Activated naive CD4-positive, alpha-beta T cell treated with anti-CD3 and anti-CD28 coated beads for 36 hours (primary cell): Measurements from ENCODE around the gene ENDOU. TPM values are rescaled to one million over a fixed set of nuclear protein-coding genes. Genes with fewer than 3 reads are reported as not detected.

Experiments used
- CTCF ChIA-PET: fragments of 350-600 bp; sonication (Branson Sonifier 250); formaldehyde crosslinking; loops from one replicate; lab custom pipeline; 2021; ENCODE audit warnings: antibody characterized with exemption; lab: Charles Lee
- DNase-seq: peaks from one replicate; pipeline ENCODE4 v3.0.0-alpha.2; 2020
- H3K27ac Mint-ChIP-seq: one replicate; pipeline ENCODE4 v1.8.0; 2021; ENCODE audit warnings: mild to moderate bottlenecking, mixed read lengths
- H3K27me3 Mint-ChIP-seq: one replicate; pipeline ENCODE4 v1.8.0; 2021; ENCODE audit warnings: low read depth, mixed read lengths
- H3K36me3 Mint-ChIP-seq: one replicate; pipeline ENCODE4 v1.8.0; 2021; ENCODE audit warnings: low read depth, mixed read lengths
- H3K4me1 Mint-ChIP-seq: one replicate; pipeline ENCODE4 v1.8.0; 2021; ENCODE audit warnings: low read depth, mixed read lengths
- H3K4me3 Mint-ChIP-seq: one replicate; pipeline ENCODE4 v1.8.0; 2021; ENCODE audit warnings: mild to moderate bottlenecking, moderate library complexity, mixed read lengths
- H3K9me3 Mint-ChIP-seq: one replicate; pipeline ENCODE4 v1.8.0; 2021; ENCODE audit warnings: mixed read lengths
- intact Hi-C: fragments of 100-400 bp; cut with micrococcal nuclease; formaldehyde crosslinking; loops from one replicate; pipeline ENCODE4 v1.15.1; 2023
- total RNA-seq, 2 experiments: library from RNA; stranded (reverse); gene quantifications; one replicate each; pipeline ENCODE4 v1.2.3, GENCODE V29; 2021

The ENDOU gene
- total RNA-seq, 2 experiments from 2014 or later = 0.15 TPM; not detected in 1

DNA sequence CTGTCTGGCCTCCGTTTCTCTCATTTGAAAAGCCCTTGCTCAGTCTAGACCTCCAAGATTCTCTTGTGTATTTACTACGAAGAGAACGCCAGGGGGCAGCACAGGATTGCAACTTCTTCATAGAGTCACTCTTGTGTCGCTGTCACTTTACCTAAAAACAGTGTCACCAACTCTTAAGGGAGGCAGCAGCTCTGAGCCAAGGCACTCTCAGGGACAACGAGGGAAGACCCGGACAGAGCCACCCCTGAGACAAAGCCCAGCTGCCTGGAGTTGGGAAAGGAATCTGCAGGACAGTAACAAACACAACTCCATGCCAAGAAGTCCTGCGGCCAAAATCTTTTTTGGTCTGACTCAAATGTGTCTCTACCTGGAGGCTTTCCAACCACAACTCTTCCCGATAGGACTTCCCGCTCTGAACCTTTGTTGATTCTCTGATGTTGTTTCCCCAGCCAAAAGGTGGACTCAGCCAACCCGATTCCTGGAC is 9.9 kb downstream of the ENDOU start:
- Mint-ChIP-seq H3K4me3 (no peak overlapping the region), H3K36me3 (no peaks in the 10 kb centered on the region), H3K9me3 (no peaks in the 10 kb centered on the region), H3K4me1 (peaks cover 31% of the 10 kb centered on the region), H3K27me3 (no peaks in the 10 kb centered on the region), H3K27ac (no peak overlapping the region)
- CTCF ChIA-PET = interaction anchor here (0.6 to 10.9 kb wide), 29 partner anchors 8 to 683 kb away, joined by 3 to 121 read pairs (median 4); partner anchors contain the start of genes ENDOU, RPAP3 and SLC48A1
- intact Hi-C loops = loop anchor here (1.0 to 2.0 kb wide), 8 partner anchors 17 to 474 kb away; no protein-coding TSS in a partner anchor
- DNase-seq = peak; percentile 90

DNA sequence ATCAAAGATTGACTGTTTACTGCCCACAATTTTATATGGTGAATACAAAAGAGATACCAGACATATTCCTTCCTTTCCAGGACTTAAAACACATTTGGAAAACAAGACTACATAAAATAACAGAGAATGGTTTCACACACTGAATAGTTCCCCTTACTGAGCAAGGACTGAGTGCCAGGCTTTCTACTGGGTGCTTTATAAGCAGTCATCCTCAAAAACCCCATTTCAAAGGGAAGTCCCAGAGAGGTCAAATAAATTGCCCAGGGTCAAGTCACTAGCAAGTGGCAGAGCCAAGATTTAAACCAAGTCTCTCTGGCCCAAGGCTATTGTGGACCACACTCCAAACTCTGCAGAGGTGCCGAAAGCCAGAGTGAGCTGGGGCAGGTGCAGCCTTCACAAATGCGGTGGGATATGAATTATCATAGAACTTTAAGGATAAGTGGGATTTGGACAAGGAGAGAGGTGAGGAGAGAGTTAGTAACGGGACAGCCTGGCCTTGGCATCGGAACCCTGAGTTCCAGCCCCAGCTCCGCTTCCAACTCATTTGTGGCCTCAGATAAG is 10.4 kb downstream of the ENDOU start:
- Mint-ChIP-seq H3K36me3 (no peaks in the 10 kb centered on the region), H3K27me3 (no peaks in the 10 kb centered on the region), H3K9me3 (no peaks in the 10 kb centered on the region), H3K4me1 (peaks cover 31% of the 10 kb centered on the region), H3K4me3 (no peak overlapping the region), H3K27ac (no peak overlapping the region)
- DNase-seq = no peak
- CTCF ChIA-PET = interaction anchor here (0.9 to 10.9 kb wide), 25 partner anchors 8 to 683 kb away, joined by 3 to 121 read pairs (median 5); partner anchors contain the start of genes ENDOU, RPAP3 and SLC48A1
- intact Hi-C loops = loop anchor here (1.0 to 2.0 kb wide), 8 partner anchors 18 to 474 kb away; no protein-coding TSS in a partner anchor

- intact Hi-C loops = no loop called here
- H3K27me3 Mint-ChIP-seq = no peaks in the 10 kb centered on the region
- CTCF ChIA-PET = interaction anchor here (10.9 kb wide), 1 partner anchor 30 kb away, joined by 121 read pairs; no protein-coding TSS in a partner anchor
- H3K9me3 Mint-ChIP-seq = no peaks in the 10 kb centered on the region
- no peaks in the 10 kb centered on the region for H3K36me3 Mint-ChIP-seq
- no peak overlapping the region for H3K4me3 Mint-ChIP-seq
- peaks cover 38% of the 10 kb centered on the region for H3K4me1 Mint-ChIP-seq
- no peak for DNase-seq
- no peak overlapping the region for H3K27ac Mint-ChIP-seq
Measured at GRCh38 chr12:47712171-47712570, 13.1 kb downstream of the ENDOU start.

DNA sequence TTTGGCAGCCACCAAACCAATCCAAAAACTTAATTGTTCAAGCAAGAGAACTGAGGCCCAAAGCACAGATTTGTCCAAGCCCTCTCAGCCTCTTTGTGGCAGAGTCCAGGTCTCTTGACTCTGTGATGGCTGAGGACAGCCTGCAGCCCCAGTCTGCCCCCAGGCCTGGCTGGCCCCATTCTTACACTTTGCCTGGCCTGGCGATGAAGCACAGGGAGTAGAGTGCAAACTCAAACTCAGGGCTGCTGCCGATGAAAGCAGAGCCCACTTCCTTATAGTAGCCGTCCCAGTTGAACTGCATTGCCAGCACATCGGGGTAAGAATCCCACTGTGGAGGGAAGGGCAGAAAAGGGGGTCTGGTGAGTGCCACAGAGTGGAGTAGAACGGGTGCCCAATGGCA is 13.8 kb downstream of the ENDOU start:
- DNase-seq = no peak
- H3K27ac Mint-ChIP-seq = no peak overlapping the region
- CTCF ChIA-PET = interaction anchor here (0.6 to 10.9 kb wide), 2 partner anchors 30 to 69 kb away, joined by 6 to 121 read pairs; no protein-coding TSS in a partner anchor
- peaks cover 2% of the 10 kb centered on the region for H3K36me3 Mint-ChIP-seq
- intact Hi-C loops = no loop called here
- H3K27me3 Mint-ChIP-seq = no peaks in the 10 kb centered on the region
- H3K4me3 Mint-ChIP-seq = no peak overlapping the region
- no peaks in the 10 kb centered on the region for H3K9me3 Mint-ChIP-seq
- peaks cover 34% of the 10 kb centered on the region for H3K4me1 Mint-ChIP-seq

GRCh38 chr12:47710278-47710677 is 15.0 kb downstream of the ENDOU start:
- intact Hi-C loops = no loop called here
- peaks cover 4% of the 10 kb centered on the region for H3K36me3 Mint-ChIP-seq
- no peak for DNase-seq
- no peak overlapping the region for H3K27ac Mint-ChIP-seq
- no peak overlapping the region for H3K4me3 Mint-ChIP-seq
- H3K9me3 Mint-ChIP-seq = no peaks in the 10 kb centered on the region
- CTCF ChIA-PET = interaction anchor here (1.1 to 10.9 kb wide), 2 partner anchors 32 to 57 kb away, joined by 4 to 121 read pairs; no protein-coding TSS in a partner anchor
- no peaks in the 10 kb centered on the region for H3K27me3 Mint-ChIP-seq
- peaks cover 26% of the 10 kb centered on the region for H3K4me1 Mint-ChIP-seq

GRCh38 chr12:47709671-47710070 is 15.6 kb downstream of the ENDOU start:
- intact Hi-C loops = loop anchor here (5.0 to 10.0 kb wide), 9 partner anchors 57 to 1715 kb away; partner anchors contain the start of genes SCAF11, SLC38A2 and TMEM106C
- Mint-ChIP-seq H3K9me3 (no peaks in the 10 kb centered on the region), H3K4me3 (no peak overlapping the region), H3K4me1 (peaks cover 27% of the 10 kb centered on the region), H3K27ac (no peak overlapping the region), H3K36me3 (peaks cover 4% of the 10 kb centered on the region), H3K27me3 (no peaks in the 10 kb centered on the region)
- DNase-seq = no peak
- CTCF ChIA-PET = interaction anchor here (1.1 to 10.9 kb wide), 2 partner anchors 32 to 57 kb away, joined by 4 to 121 read pairs; no protein-coding TSS in a partner anchor

- Mint-ChIP-seq H3K9me3 (no peaks in the 10 kb centered on the region), H3K27ac (no peak overlapping the region), H3K4me3 (no peak overlapping the region), H3K36me3 (peaks cover 4% of the 10 kb centered on the region), H3K27me3 (no peaks in the 10 kb centered on the region), H3K4me1 (peaks cover 28% of the 10 kb centered on the region)
- CTCF ChIA-PET = interaction anchor here (1.1 to 10.9 kb wide), 2 partner anchors 33 to 58 kb away, joined by 4 to 121 read pairs; no protein-coding TSS in a partner anchor
- no peak for DNase-seq
- intact Hi-C loops = loop anchor here (5.0 to 10.0 kb wide), 9 partner anchors 57 to 1714 kb away; partner anchors contain the start of genes SCAF11, SLC38A2 and TMEM106C
Measured at GRCh38 chr12:47709237-47709636, 16.1 kb downstream of the ENDOU start.

- Mint-ChIP-seq H3K4me1 (peaks cover 39% of the 10 kb centered on the region), H3K4me3 (peak overlapping the region; percentile 43)
- DNase-seq = peak; percentile 45
Measured at GRCh38 chr12:47707905-47708543, 17.3 kb downstream of the ENDOU start.

DNA sequence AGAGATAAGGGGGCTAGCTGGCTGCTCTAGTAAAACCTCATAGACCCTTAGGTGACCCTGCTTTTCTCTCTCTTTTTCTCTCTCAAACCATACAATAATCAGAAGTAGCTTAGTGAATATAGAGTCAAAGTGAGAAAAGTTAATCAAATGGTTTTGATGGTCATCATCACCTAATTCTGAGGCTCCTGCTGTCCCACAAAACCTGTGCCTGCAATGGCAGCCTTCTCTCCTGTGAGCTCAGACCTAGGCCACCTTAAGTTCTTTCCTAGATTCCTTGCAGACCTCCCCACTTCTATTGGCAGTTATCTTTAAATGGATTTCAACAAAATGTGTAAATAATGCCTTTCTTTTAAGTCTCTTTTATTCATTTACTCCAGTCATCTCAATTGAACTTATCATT is 17.9 kb downstream of the ENDOU start:
- H3K4me1 Mint-ChIP-seq = peaks cover 42% of the 10 kb centered on the region
- no peak for DNase-seq
- H3K9me3 Mint-ChIP-seq = no peaks in the 10 kb centered on the region

More at GRCh38 chr12:47707905-47708543, 17.3 kb downstream of the ENDOU start:
- CTCF ChIA-PET = interaction anchor here (0.5 to 3.5 kb wide), 7 partner anchors 9 to 376 kb away, joined by 3 to 17 read pairs (median 3); partner anchors contain the start of gene RAPGEF3
- Mint-ChIP-seq H3K27ac (peak overlapping the region; percentile 77), H3K9me3 (no peaks in the 10 kb centered on the region), H3K27me3 (no peaks in the 10 kb centered on the region), H3K36me3 (peaks cover 8% of the 10 kb centered on the region)
- intact Hi-C loops = loop anchor here (2.0 to 10.0 kb wide), 14 partner anchors 56 to 1713 kb away; partner anchors contain the start of genes SCAF11, SLC38A2, SLC48A1 and TMEM106C

DNA sequence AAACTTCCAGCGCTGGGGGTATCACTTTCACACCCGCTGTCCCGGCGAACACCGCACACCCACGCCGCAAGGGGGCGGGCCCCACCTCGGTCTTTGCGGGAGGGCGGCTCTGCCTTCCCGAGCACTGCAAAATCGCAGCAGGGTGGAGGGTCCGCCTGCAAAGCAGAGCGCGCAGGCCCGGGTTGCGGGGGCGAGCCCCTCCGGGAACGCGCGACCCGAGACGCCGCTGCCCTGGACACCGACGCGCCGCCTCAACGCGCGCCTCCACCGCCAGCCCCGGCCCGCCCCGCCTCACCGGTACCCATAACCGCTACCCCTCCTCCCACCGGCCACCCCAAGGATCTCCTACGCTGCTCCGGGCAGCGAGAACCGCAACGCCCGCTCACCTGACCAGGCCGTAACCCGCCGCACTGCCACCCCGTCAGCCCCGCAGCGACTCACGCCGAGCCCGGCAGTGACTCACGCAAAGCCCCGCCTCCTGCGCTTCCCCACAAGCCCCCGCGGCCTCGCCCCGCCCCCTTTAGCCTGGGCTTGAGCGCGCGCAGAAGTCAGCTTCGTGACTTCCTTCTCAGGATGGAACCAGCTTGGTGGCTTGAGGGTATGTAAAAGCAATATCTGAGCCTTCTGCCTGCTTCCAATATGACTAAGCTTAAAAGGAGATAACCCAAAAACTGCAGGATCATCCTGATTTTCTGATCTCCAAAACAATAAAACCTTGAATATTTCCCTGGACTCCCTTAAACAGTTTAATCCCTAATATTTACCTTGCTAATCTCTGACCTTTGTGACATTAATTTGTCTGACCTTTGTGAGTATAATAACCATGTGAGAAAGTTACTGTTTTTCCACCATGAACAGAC is 19.5 kb downstream of the ENDOU start, which contains the start of gene RPAP3:
RPAP3 (minus strand) TSS at position 465 of the 860 bp plus-strand sequence. CDS start 3,190 bp downstream, outside the sequence.
- Mint-ChIP-seq H3K36me3 (peaks cover 12% of the 10 kb centered on the region), H3K4me3 (peak within 1 kb of the TSS; percentile 93), H3K4me1 (peaks cover 49% of the 10 kb centered on the region), H3K27ac (peak within 1 kb of the TSS; percentile 98), H3K27me3 (no peaks in the 10 kb centered on the region), H3K9me3 (no peaks in the 10 kb centered on the region)
- DNase-seq = peak; percentile 99
- intact Hi-C loops = loop anchor here (1.0 to 10.0 kb wide), 19 partner anchors 53 to 1711 kb away; partner anchors contain the start of genes SCAF11, SLC38A2, SLC48A1 and TMEM106C
- CTCF ChIA-PET = interaction anchor here (0.7 to 3.5 kb wide), 6 partner anchors 9 to 770 kb away, joined by 3 to 17 read pairs (median 4); no protein-coding TSS in a partner anchor

More for the DNA sequence above, 17.9 kb downstream of the ENDOU start:
- Mint-ChIP-seq H3K4me3 (peak overlapping the region; percentile 43), H3K36me3 (peaks cover 9% of the 10 kb centered on the region), H3K27ac (peak overlapping the region; percentile 77), H3K27me3 (no peaks in the 10 kb centered on the region)
- CTCF ChIA-PET = interaction anchor here (0.8 to 3.5 kb wide), 9 partner anchors 8 to 125 kb away, joined by 3 to 17 read pairs (median 4); partner anchors contain the start of gene RAPGEF3
- intact Hi-C loops = loop anchor here (2.0 to 10.0 kb wide), 14 partner anchors 55 to 1713 kb away; partner anchors contain the start of genes SCAF11, SLC38A2, SLC48A1 and TMEM106C

GRCh38 chr12:47705229-47705565 is 20.1 kb downstream of the ENDOU start:
- Mint-ChIP-seq H3K4me1 (peaks cover 53% of the 10 kb centered on the region), H3K4me3 (peak overlapping the region; percentile 93), H3K27me3 (no peaks in the 10 kb centered on the region), H3K36me3 (peaks cover 16% of the 10 kb centered on the region), H3K27ac (peak overlapping the region; percentile 68), H3K9me3 (no peaks in the 10 kb centered on the region)
- CTCF ChIA-PET = no interaction called here
- intact Hi-C loops = loop anchor here (5.0 to 10.0 kb wide), 9 partner anchors 53 to 1710 kb away; partner anchors contain the start of genes SCAF11, SLC38A2 and TMEM106C
- DNase-seq = no peak
